ENCODE results near the gene MASP1. TPM values are rescaled to one million over a fixed set of nuclear protein-coding genes. Genes with fewer than 3 reads are reported as not detected.

Gene MASP1
- polyA plus RNA-seq, 1 donor from 2014 or later: 0.19 TPM

GRCh38 chr3:187212705-187213104 is 78.8 kb downstream of the MASP1 start (continued):
- no peak for TF ChIP-seq MXI1 (conservative IDR thresholded peaks at IDR 0.05; ENCODE audit: poor library complexity, severe bottlenecking)
- TF ChIP-seq EZH2 (IDR thresholded peaks at IDR 0.05; ENCODE audit: borderline replicate concordance, insufficient read depth, low read length, poor library complexity, severe bottlenecking): no peak

- no peaks in the 10 kb centered on the region for H3F3A ChIP-seq (ENCODE audit: insufficient read depth, low read length, poor library complexity, severe bottlenecking)
- H3K27me3 ChIP-seq (ENCODE audit: insufficient read depth, low read depth, low read length): no peaks in the 10 kb centered on the region
- no peak for TF ChIP-seq EP300 (conservative IDR thresholded peaks at IDR 0.05; ENCODE audit: poor library complexity, severe bottlenecking)
- no peak for TF ChIP-seq REST (IDR thresholded peaks at IDR 0.05; ENCODE audit: borderline replicate concordance)
- no peak for TF ChIP-seq TAF1 (IDR thresholded peaks at IDR 0.05; ENCODE audit: low read depth)
- TF ChIP-seq MXI1 (conservative IDR thresholded peaks at IDR 0.05; ENCODE audit: poor library complexity, severe bottlenecking): no peak
- no peak for TF ChIP-seq EZH2 (IDR thresholded peaks at IDR 0.05; ENCODE audit: borderline replicate concordance, insufficient read depth, low read length, poor library complexity, severe bottlenecking)
- TF ChIP-seq POLR2AphosphoS5 (IDR thresholded peaks at IDR 0.05): no peak
- TF ChIP-seq SMC3 (conservative IDR thresholded peaks at IDR 0.05; ENCODE audit: poor library complexity): no peak
- TF ChIP-seq RAD21 (conservative IDR thresholded peaks at IDR 0.05): no peak
- no peak for TF ChIP-seq CTCF (IDR thresholded peaks at IDR 0.05; ENCODE audit: poor library complexity, severe bottlenecking)
- H4K20me1 ChIP-seq (ENCODE audit: insufficient read depth): no peaks in the 10 kb centered on the region
- no peaks in the 10 kb centered on the region for H3K36me3 ChIP-seq (ENCODE audit: insufficient read depth, low read length)
- H3K9me2 ChIP-seq (ENCODE audit: insufficient read depth, low read length): no peaks in the 10 kb centered on the region
- H3K9ac ChIP-seq (ENCODE audit: low read length): no peak overlapping the region
- H3K27ac ChIP-seq (ENCODE audit: low read length): no peak overlapping the region
- no peak overlapping the region for H3K4me2 ChIP-seq (ENCODE audit: low read length)
- no peak overlapping the region for H2AFZ ChIP-seq (ENCODE audit: low read depth, low read length)
- no peaks in the 10 kb centered on the region for H3K9me3 ChIP-seq (ENCODE audit: low read length)
- H3K79me2 ChIP-seq (replicated peaks; ENCODE audit: insufficient read depth, low read length): no peaks in the 10 kb centered on the region
- H3K4me3 ChIP-seq (ENCODE audit: low read length): no peak overlapping the region
Measured at GRCh38 chr3:187212196-187212545, 79.4 kb downstream of the MASP1 start.

- no peak overlapping the region for H3K27ac ChIP-seq (ENCODE audit: low read length)
- TF ChIP-seq REST (IDR thresholded peaks at IDR 0.05; ENCODE audit: borderline replicate concordance) (no peak), EP300 (conservative IDR thresholded peaks at IDR 0.05; ENCODE audit: poor library complexity, severe bottlenecking) (no peak), MXI1 (conservative IDR thresholded peaks at IDR 0.05; ENCODE audit: poor library complexity, severe bottlenecking) (no peak), EZH2 (IDR thresholded peaks at IDR 0.05; ENCODE audit: borderline replicate concordance, insufficient read depth, low read length, poor library complexity, severe bottlenecking) (no peak), RAD21 (conservative IDR thresholded peaks at IDR 0.05) (no peak), CTCF (IDR thresholded peaks at IDR 0.05; ENCODE audit: poor library complexity, severe bottlenecking) (no peak), SMC3 (conservative IDR thresholded peaks at IDR 0.05; ENCODE audit: poor library complexity) (no peak), TAF1 (IDR thresholded peaks at IDR 0.05; ENCODE audit: low read depth) (no peak)
Measured at GRCh38 chr3:187211532-187212195, 79.9 kb downstream of the MASP1 start.

More at GRCh38 chr3:187211532-187212195, 79.9 kb downstream of the MASP1 start:
- H3K9me3 ChIP-seq (ENCODE audit: low read length): no peaks in the 10 kb centered on the region
- H3K79me2 ChIP-seq (replicated peaks; ENCODE audit: insufficient read depth, low read length): no peaks in the 10 kb centered on the region
- H2AFZ ChIP-seq (ENCODE audit: low read depth, low read length): no peak overlapping the region
- no peaks in the 10 kb centered on the region for H4K20me1 ChIP-seq (ENCODE audit: insufficient read depth)
- no peak overlapping the region for H3K9ac ChIP-seq (ENCODE audit: low read length)
- no peaks in the 10 kb centered on the region for H3K36me3 ChIP-seq (ENCODE audit: insufficient read depth, low read length)
- no peaks in the 10 kb centered on the region for H3K9me2 ChIP-seq (ENCODE audit: insufficient read depth, low read length)
- H3K27me3 ChIP-seq (ENCODE audit: insufficient read depth, low read depth, low read length): no peaks in the 10 kb centered on the region
- no peak overlapping the region for H3K4me2 ChIP-seq (ENCODE audit: low read length)
- H3F3A ChIP-seq (ENCODE audit: insufficient read depth, low read length, poor library complexity, severe bottlenecking): no peaks in the 10 kb centered on the region
- no peak overlapping the region for H3K4me3 ChIP-seq (ENCODE audit: low read length)

Data from neural cell (in vitro differentiated cells).